HG03108 (cell line): ENCODE measurements around the gene UQCRFS1.
"Not testable (repeated sequence)": the region's sequence is repeated elsewhere in the genome, so short reads cannot be mapped to it uniquely, and the experiment has no call there.

Experiments
- ATAC-seq: cut with Tn5 transposase; IDR thresholded peaks from one replicate; pipeline ENCODE4 v1.9.1; 2021; ENCODE audit warnings: moderate library complexity; ENCODE audit not compliant: unreplicated experiment

Gene UQCRFS1

GRCh38 chr19:29212648-29213573 is at the start of gene UQCRFS1:
UQCRFS1 (minus strand) TSS chr19:29213151; CDS start chr19:29213118, 33 bp downstream.
- ATAC-seq, result peak; percentile 99

GRCh38 chr19:29262085-29262484 is 49.1 kb upstream of the UQCRFS1 start:
- ATAC-seq, result no peak

- no peak for ATAC-seq
Observed at GRCh38 chr19:29260477-29261317, 47.7 kb upstream of the UQCRFS1 start.

GRCh38 chr19:29259867-29260281 is 46.9 kb upstream of the UQCRFS1 start:
- no peak for ATAC-seq

- ATAC-seq, result no peak
Observed at GRCh38 chr19:29259153-29259552, 46.2 kb upstream of the UQCRFS1 start.

GRCh38 chr19:29256516-29256915 is 43.6 kb upstream of the UQCRFS1 start:
- no peak for ATAC-seq

- ATAC-seq, result no peak
Observed at GRCh38 chr19:29255912-29256311, 43.0 kb upstream of the UQCRFS1 start.

- no peak for ATAC-seq
Observed at GRCh38 chr19:29255006-29255405, 42.1 kb upstream of the UQCRFS1 start.

- ATAC-seq, result not testable (repeated sequence)
Observed at GRCh38 chr19:29249798-29250197, 36.8 kb upstream of the UQCRFS1 start.

GRCh38 chr19:29248332-29248844 is 35.4 kb upstream of the UQCRFS1 start:
- ATAC-seq, result no peak

GRCh38 chr19:29247872-29248271 is 34.9 kb upstream of the UQCRFS1 start:
- ATAC-seq, result no peak

GRCh38 chr19:29247471-29247870 is 34.5 kb upstream of the UQCRFS1 start:
- no peak for ATAC-seq

GRCh38 chr19:29247051-29247450 is 34.1 kb upstream of the UQCRFS1 start:
- no peak for ATAC-seq

- no peak for ATAC-seq
Observed at GRCh38 chr19:29245215-29245614, 32.3 kb upstream of the UQCRFS1 start.

- ATAC-seq, result no peak
Observed at GRCh38 chr19:29241324-29241723, 28.4 kb upstream of the UQCRFS1 start.

- no peak for ATAC-seq
Observed at GRCh38 chr19:29239213-29239776, 26.3 kb upstream of the UQCRFS1 start.

GRCh38 chr19:29233591-29233990 is 20.6 kb upstream of the UQCRFS1 start:
- ATAC-seq, result no peak

GRCh38 chr19:29232315-29232852 is 19.4 kb upstream of the UQCRFS1 start:
- ATAC-seq, result no peak

- not testable (repeated sequence) for ATAC-seq
Observed at GRCh38 chr19:29231306-29231705, 18.4 kb upstream of the UQCRFS1 start.

GRCh38 chr19:29217616-29218015 is 4.7 kb upstream of the UQCRFS1 start:
- ATAC-seq, result no peak

- ATAC-seq, result no peak
Observed at GRCh38 chr19:29216021-29216420, 3.1 kb upstream of the UQCRFS1 start.
